PFSK-1 (cell line): Measurements from ENCODE around the gene STON2.

ENCODE experiments used
- FOXP2 ChIP-seq: optimal IDR thresholded peaks from 2 replicates; pipeline ENCODE3; 2011; ENCODE audit warnings: borderline replicate concordance, control low read depth, inconsistent platforms; ENCODE audit not compliant: insufficient read depth; ENCODE audit errors: extremely low read length, extremely low read depth
- POLR2AphosphoS5 ChIP-seq: IDR thresholded peaks from 2 replicates; pipeline ENCODE4 v1.6.1; 2012; ENCODE audit warnings: low read depth, mild to moderate bottlenecking, control low read depth, low read length, moderate library complexity
- SIN3A ChIP-seq: IDR thresholded peaks from 2 replicates; pipeline ENCODE4 v1.6.1; 2012; ENCODE audit warnings: mild to moderate bottlenecking, low read length, moderate library complexity, borderline replicate concordance; ENCODE audit not compliant: insufficient read depth
- TAF1 ChIP-seq: IDR thresholded peaks from 2 replicates; pipeline ENCODE4 v1.6.1; 2012; ENCODE audit warnings: low read length, control low read depth, borderline replicate concordance; ENCODE audit not compliant: insufficient read depth
- TF ChIP-seq, protein P1 (sequence below), 2 experiments: IDR thresholded peaks; 2 replicates each; pipeline versions ENCODE4 v1.6.1 to v1.8.0; 2011 to 2012; ENCODE audit warnings: low read depth in 2 of 2, low read length in 2 of 2, control low read depth in 1 of 2, inconsistent platforms in 1 of 2, mild to moderate bottlenecking in 1 of 2, moderate library complexity in 1 of 2; ENCODE audit not compliant: insufficient read depth in 1 of 2

The STON2 gene

DNA sequence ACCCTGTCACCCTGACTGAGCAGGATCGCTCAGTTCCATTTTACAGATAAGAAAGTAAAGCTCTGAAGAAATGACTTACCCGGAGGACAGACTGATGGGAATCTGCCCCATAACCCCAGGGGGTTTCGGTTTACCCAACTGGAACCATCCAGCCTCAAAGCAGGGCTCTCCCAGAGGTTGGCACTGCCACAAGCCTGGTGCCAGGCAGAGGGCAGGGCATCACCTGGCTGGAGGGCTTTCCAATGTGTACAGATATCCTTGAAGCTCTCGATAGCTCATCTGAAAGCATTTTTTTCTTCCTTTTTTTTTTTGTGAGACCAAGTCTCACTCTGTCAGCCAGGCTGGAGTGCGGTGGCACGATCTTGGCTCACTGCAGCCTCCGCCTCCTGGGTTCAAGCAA is 33.2 kb downstream of the STON2 start:
- TF ChIP-seq SIN3A (no peak), FOXP2 (no peak), POLR2AphosphoS5 (no peak), TAF1 (no peak)
- TF ChIP-seq, protein P1, sequence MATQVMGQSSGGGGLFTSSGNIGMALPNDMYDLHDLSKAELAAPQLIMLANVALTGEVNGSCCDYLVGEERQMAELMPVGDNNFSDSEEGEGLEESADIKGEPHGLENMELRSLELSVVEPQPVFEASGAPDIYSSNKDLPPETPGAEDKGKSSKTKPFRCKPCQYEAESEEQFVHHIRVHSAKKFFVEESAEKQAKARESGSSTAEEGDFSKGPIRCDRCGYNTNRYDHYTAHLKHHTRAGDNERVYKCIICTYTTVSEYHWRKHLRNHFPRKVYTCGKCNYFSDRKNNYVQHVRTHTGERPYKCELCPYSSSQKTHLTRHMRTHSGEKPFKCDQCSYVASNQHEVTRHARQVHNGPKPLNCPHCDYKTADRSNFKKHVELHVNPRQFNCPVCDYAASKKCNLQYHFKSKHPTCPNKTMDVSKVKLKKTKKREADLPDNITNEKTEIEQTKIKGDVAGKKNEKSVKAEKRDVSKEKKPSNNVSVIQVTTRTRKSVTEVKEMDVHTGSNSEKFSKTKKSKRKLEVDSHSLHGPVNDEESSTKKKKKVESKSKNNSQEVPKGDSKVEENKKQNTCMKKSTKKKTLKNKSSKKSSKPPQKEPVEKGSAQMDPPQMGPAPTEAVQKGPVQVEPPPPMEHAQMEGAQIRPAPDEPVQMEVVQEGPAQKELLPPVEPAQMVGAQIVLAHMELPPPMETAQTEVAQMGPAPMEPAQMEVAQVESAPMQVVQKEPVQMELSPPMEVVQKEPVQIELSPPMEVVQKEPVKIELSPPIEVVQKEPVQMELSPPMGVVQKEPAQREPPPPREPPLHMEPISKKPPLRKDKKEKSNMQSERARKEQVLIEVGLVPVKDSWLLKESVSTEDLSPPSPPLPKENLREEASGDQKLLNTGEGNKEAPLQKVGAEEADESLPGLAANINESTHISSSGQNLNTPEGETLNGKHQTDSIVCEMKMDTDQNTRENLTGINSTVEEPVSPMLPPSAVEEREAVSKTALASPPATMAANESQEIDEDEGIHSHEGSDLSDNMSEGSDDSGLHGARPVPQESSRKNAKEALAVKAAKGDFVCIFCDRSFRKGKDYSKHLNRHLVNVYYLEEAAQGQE (IDR thresholded peaks at IDR 0.05; ENCODE audit: insufficient read depth in 1 of 2, low read depth in 2 of 2, low read length in 2 of 2), result no peak

- TF ChIP-seq, protein P1 (IDR thresholded peaks at IDR 0.05; ENCODE audit: insufficient read depth in 1 of 2, low read depth in 2 of 2, low read length in 2 of 2), result no peak
- TF ChIP-seq POLR2AphosphoS5 (no peak), SIN3A (no peak), FOXP2 (no peak), TAF1 (no peak)
These were observed 33.9 kb downstream of the STON2 start for GRCh38 chr14:81366214-81366613.

DNA sequence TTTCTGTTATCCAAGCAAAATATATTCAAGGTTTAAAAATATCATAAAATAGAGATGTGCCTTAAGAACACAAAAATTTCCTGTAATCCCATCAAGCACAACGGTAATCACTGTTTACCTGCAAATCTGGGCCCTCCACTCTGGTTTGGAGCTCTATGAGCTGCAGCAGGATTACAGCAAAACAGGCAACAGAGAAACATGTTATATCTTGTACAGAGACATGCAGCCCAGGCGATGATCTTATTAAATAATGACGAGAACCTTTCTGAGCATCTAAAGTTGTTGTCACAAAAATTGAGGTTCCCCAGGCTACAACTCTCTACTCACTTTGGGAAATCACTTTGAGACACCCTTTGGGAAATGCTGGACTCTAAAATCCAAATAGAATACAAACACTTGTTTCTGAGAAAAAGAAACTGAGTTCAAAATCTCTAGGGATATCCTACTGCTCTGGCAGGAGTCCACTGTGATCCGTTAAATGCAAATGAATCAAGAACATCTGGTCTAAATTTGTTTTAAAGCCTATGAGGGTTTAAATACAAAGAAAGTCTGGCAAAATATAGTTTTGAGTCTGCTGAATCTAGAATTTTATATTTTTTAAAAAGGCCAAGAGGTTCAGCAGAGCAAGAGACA is 36.3 kb downstream of the STON2 start:
- TF ChIP-seq, protein P1 (IDR thresholded peaks at IDR 0.05; ENCODE audit: insufficient read depth in 1 of 2, low read depth in 2 of 2, low read length in 2 of 2), result no peak
- TF ChIP-seq SIN3A (no peak), POLR2AphosphoS5 (no peak), FOXP2 (no peak), TAF1 (no peak)

DNA sequence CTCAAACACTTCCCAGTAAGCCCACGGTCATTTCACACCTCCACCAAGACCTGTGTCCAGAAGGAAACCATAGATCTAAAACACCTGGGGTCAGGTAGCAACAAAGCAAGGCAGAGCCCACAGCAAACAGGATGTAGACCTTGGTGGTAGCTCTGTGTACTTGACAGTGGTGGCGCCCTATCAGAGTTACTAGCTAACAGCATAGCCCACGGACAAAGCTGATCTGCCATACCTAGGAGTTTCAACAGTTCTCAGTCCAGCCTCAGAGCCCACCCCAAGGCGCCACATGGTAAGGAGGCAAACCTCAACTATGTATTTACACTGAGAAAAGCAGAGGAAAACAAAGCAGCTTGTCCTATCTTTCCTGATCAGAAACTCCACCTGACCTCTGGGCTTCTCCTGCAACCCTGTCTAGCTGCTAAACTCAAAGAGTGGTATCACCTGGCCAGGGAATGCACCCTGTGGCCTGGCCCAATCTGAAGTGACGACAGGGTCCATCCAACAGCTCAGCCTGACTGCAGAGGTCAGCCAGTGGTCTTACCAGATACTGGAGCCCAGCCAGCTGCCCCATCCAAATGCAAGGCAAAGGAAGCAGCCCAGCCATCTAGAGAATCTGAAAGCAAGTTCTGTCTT is 46.3 kb downstream of the STON2 start:
- TF ChIP-seq FOXP2 (no peak), TAF1 (no peak), SIN3A (no peak), POLR2AphosphoS5 (no peak)
- TF ChIP-seq, protein P1 (IDR thresholded peaks at IDR 0.05; ENCODE audit: insufficient read depth in 1 of 2, low read depth in 2 of 2, low read length in 2 of 2), result no peak
